K562 (cell line): ENCODE data around the gene OLFML1. TPM values are rescaled to one million over a fixed set of nuclear protein-coding genes. Genes with fewer than 3 reads are reported as not detected.

Experiments
- ATAC-seq: fragments of 200-7000 bp; cut with Tn5 transposase; 3 replicates; pipeline ENCODE4 v1.9.1; 2020; ENCODE audit warnings: moderate library complexity
- BruUV-seq: library from RNA; stranded (reverse); fragments of 400-500 nt; replicated peaks from 2 replicates; lab custom pipeline; 2021; lab: Mats Ljungman, UMichigan
- CTCF ChIA-PET: fragments of 300-600 bp; formaldehyde crosslinking; extraction: SDS; loops from one replicate; lab custom pipeline; 2021; ENCODE audit warnings: low intra/inter-chr PET ratio; lab: Yijun Ruan, JAX
- POLR2A ChIA-PET: fragments of 300-600, 350-650 bp; sonication (Branson Sonifier 250); formaldehyde crosslinking; extraction: SDS; loops from one replicate; lab custom pipeline; 2021; ENCODE audit warnings: antibody characterized with exemption, inconsistent platforms; lab: Yijun Ruan, JAX
- DNase-seq, 4 experiments: peaks; one replicate each; pipeline versions ENCODE4 v3.0.0 to v3.0.0-alpha.2; 2011 to 2018; ENCODE audit warnings: low spot score in 3 of 4, mixed read lengths in 3 of 4; ENCODE audit errors: extremely low read depth in 1 of 4
- FAIRE-seq: peaks from 2 replicates; lab custom pipeline; 2011; peaks lifted over from hg19 to GRCh38; lab: Jason Lieb, UNC
- H2AFZ ChIP-seq: 2 replicates; pipeline ENCODE4 v1.6.0; 2011; ENCODE audit warnings: low read depth, low read length, control low read depth, inconsistent platforms
- H3K27ac ChIP-seq: fragments of 200-600 bp; 3 replicates; pipeline ENCODE4 v1.8.0; 2011; ENCODE audit warnings: low read depth, mild to moderate bottlenecking, control low read depth, inconsistent platforms, low read length, moderate library complexity, mixed read lengths; ENCODE audit errors: extremely low read depth
- H3K27me3 ChIP-seq, 2 experiments: fragments of 300-600 bp in 1 of 2; 2 replicates in 1 of 2; 3 replicates in 1 of 2; pipeline versions ENCODE4 v1.6.0 to v1.8.0; 2011; ENCODE audit warnings: inconsistent platforms in 2 of 2, low read length in 2 of 2, mild to moderate bottlenecking in 1 of 2, mixed read lengths in 1 of 2, moderate library complexity in 1 of 2; ENCODE audit not compliant: control insufficient read depth in 2 of 2, insufficient read depth in 2 of 2
- H3K36me3 ChIP-seq: fragments of 300-600 bp; 3 replicates; pipeline ENCODE4 v1.8.0; 2011; ENCODE audit warnings: mild to moderate bottlenecking, low read length, inconsistent platforms; ENCODE audit not compliant: control insufficient read depth, insufficient read depth
- H3K4me1 ChIP-seq, 2 experiments: fragments of 200-600 bp in 1 of 2; replicated peaks in 1 of 2; 2 replicates in 1 of 2; 3 replicates in 1 of 2; pipeline versions ENCODE4 v1.5.1 to v1.8.0; 2011; ENCODE audit warnings: inconsistent platforms in 2 of 2, low read length in 2 of 2, mild to moderate bottlenecking in 1 of 2, mixed read lengths in 1 of 2, moderate library complexity in 1 of 2; ENCODE audit not compliant: control insufficient read depth in 2 of 2, insufficient read depth in 2 of 2
- H3K4me2 ChIP-seq: 2 replicates; pipeline ENCODE4 v1.6.1; 2011; ENCODE audit warnings: low read length, control low read depth, inconsistent platforms, mixed read lengths; ENCODE audit not compliant: insufficient read depth
- H3K4me3 ChIP-seq: fragments of 200-600 bp; sonication (generic), shearing (Covaris generic); 2 replicates; pipeline ENCODE4 v1.5.1; 2016; ENCODE audit warnings: control low read depth, inconsistent platforms
- H3K79me2 ChIP-seq: fragments of 200-600 bp; 3 replicates; pipeline ENCODE4 v1.8.0; 2011; ENCODE audit warnings: low read length, inconsistent platforms; ENCODE audit not compliant: control insufficient read depth, insufficient read depth
- H3K9ac ChIP-seq, 2 experiments: 2 replicates each; pipeline versions ENCODE4 v1.6.0 to v1.6.1; 2011; ENCODE audit warnings: low read depth in 2 of 2, low read length in 2 of 2, control low read depth in 1 of 2, inconsistent platforms in 1 of 2, mild to moderate bottlenecking in 1 of 2, mixed read lengths in 1 of 2; ENCODE audit not compliant: insufficient read depth in 1 of 2
- H3K9me1 ChIP-seq: one replicate; pipeline ENCODE4 v1.6.0; 2011; ENCODE audit warnings: inconsistent platforms, mild to moderate bottlenecking, low read length, moderate library complexity; ENCODE audit not compliant: control insufficient read depth, insufficient read depth
- H3K9me3 ChIP-seq: replicated peaks from 2 replicates; pipeline ENCODE4 v1.5.1; 2011; ENCODE audit warnings: low read depth, low read length, inconsistent platforms; ENCODE audit not compliant: control insufficient read depth, insufficient read depth
- H4K20me1 ChIP-seq: replicated peaks from 2 replicates; pipeline ENCODE4 v1.6.1; 2011; ENCODE audit warnings: low read length, inconsistent platforms, mixed read lengths; ENCODE audit not compliant: control insufficient read depth, insufficient read depth
- BRD4 ChIP-seq: fragments of 200-600 bp; sonication (generic); IDR thresholded peaks from 2 replicates; pipeline ENCODE4 v1.6.1; 2017; ENCODE audit warnings: inconsistent platforms
- CC2D1A ChIP-seq: fragments of 450-650 bp; IDR thresholded peaks from 2 replicates; pipeline ENCODE4 v1.6.1; 2017; ENCODE audit warnings: mild to moderate bottlenecking
- CTBP1 ChIP-seq: fragments of 450-650 bp; IDR thresholded peaks from 2 replicates; pipeline ENCODE4 v1.6.1; 2016; ENCODE audit warnings: borderline replicate concordance
- E4F1 ChIP-seq: fragments of 250-450 bp; sonication (Bioruptor Pico); IDR thresholded peaks from 2 replicates; pipeline ENCODE4 v1.5.0; 2021; ENCODE audit warnings: mild to moderate bottlenecking, borderline replicate concordance
- GABPA ChIP-seq: fragments of 200-800 bp; sonication (Bioruptor generic); conservative IDR thresholded peaks from 2 replicates; pipeline ENCODE4 v1.6.1; 2016; ENCODE audit warnings: low read depth, missing genetic modification characterization, missing compliant biosample characterization
- HBP1 ChIP-seq: fragments of 450-650 bp; formaldehyde crosslinking; IDR thresholded peaks from 2 replicates; pipeline ENCODE4 v1.4.0; 2022; ENCODE audit warnings: missing genetic modification characterization
- TAL1 ChIP-seq: fragments of 450-650 bp; IDR thresholded peaks from 2 replicates; pipeline ENCODE4 v1.6.1; 2016; ENCODE audit warnings: mild to moderate bottlenecking
- TOE1 ChIP-seq, 2 experiments: fragments of 450-650 bp in 1 of 2; sonication (generic) in 1 of 2; formaldehyde crosslinking in 1 of 2; IDR thresholded peaks; 2 replicates each; pipeline versions ENCODE4 v1.7.1 to v1.8.0; 2016 to 2022; ENCODE audit warnings: borderline replicate concordance in 2 of 2, mild to moderate bottlenecking in 2 of 2, antibody characterized with exemption in 1 of 2, inconsistent platforms in 1 of 2, low read depth in 1 of 2, missing genetic modification reagents in 1 of 2, moderate library complexity in 1 of 2
- ZNF639 ChIP-seq, 2 experiments: fragments of 200-800 bp in 1 of 2; sonication (Bioruptor generic) in 1 of 2; sonication (generic) in 1 of 2; formaldehyde crosslinking in 1 of 2; IDR thresholded peaks in 1 of 2; conservative IDR thresholded peaks in 1 of 2; 2 replicates each; pipeline versions ENCODE4 v1.5.0 to v1.6.1; 2016 to 2020; ENCODE audit warnings: missing compliant biosample characterization in 1 of 2, missing genetic modification characterization in 1 of 2, missing genetic modification reagents in 1 of 2
- in situ Hi-C: fragments of 300-500 bp; cut with MboI; formaldehyde crosslinking; loops from 4 replicates; pipeline ENCODE4 v1.15.0; 2018; ENCODE audit warnings: inconsistent platforms, mixed read lengths
- intact Hi-C: fragments of 100-400 bp; cut with micrococcal nuclease; formaldehyde crosslinking; loops from 2 replicates; pipeline ENCODE4 v1.14.2; 2022
- polyA plus RNA-seq, 8 experiments: library from polyadenylated mRNA; depleted of rRNA in 4 of 8; stranded (reverse) in 5 of 8; unstranded in 3 of 8; fragments of >200 nt; fragmentation: Nextera tagmentation in 2 of 8; fragmentation: Illumina TruSeq in 1 of 8; extraction: Ambion mirVana in 2 of 8; extraction: Trizol in 1 of 8; gene quantifications; 2 replicates each; pipeline versions ENCODE4 v1.2.1 to v1.2.3, GENCODE V29; 2011 to 2014; ENCODE audit warnings: inconsistent platforms in 1 of 8, missing spikeins in 1 of 8
- total RNA-seq, 7 experiments: library from RNA; depleted of rRNA in 6 of 7; stranded (reverse); fragments of >200 nt in 6 of 7; fragmentation: Illumina TruSeq in 2 of 7; extraction: Trizol in 2 of 7; gene quantifications; 2 replicates each; pipeline versions ENCODE4 v1.2.1 to v1.2.3, GENCODE V29; 2011 to 2021; ENCODE audit warnings: low replicate concordance in 1 of 7

The OLFML1 gene
- total and polyA plus RNA-seq, 9 of the 15 experiments (the other 6 are each of a cell fraction or from before 2014, with no cell fraction given), result not detected

- no TSS peak for BruUV-seq
- ChIA-PET CTCF (no interaction called here), POLR2A (no interaction called here)
- no peak overlapping the region for H3K9ac ChIP-seq
- in situ Hi-C loops (no loop called here), intact Hi-C loops (no loop called here)
- H2AFZ ChIP-seq, result no peak overlapping the region
- no peaks in the 10 kb centered on the region for H3K9me1 ChIP-seq
- no peaks in the 10 kb centered on the region for H3K4me1 ChIP-seq
- TF ChIP-seq ZNF639 (CRISPR knock-in tag; conservative IDR thresholded peaks at IDR 0.05 in 1 of 2, IDR thresholded peaks at IDR 0.05 in 1 of 2), result no peak
- no peak for TF ChIP-seq CC2D1A
- TF ChIP-seq TOE1 (IDR thresholded peaks at IDR 0.05; ENCODE audit: borderline replicate concordance), result no peak
- no peak for TF ChIP-seq TOE1 (CRISPR knock-in tag; IDR thresholded peaks at IDR 0.05; ENCODE audit: borderline replicate concordance, low read depth)
- TF ChIP-seq GABPA (tag), result no peak
- no peak for TF ChIP-seq BRD4
- no peak for TF ChIP-seq HBP1 (CRISPR knock-in tag)
- no peak for TF ChIP-seq TAL1
- TF ChIP-seq E4F1, result no peak
- TF ChIP-seq CTBP1, result no peak
- FAIRE-seq (no peak), DNase-seq (no peak), ATAC-seq (no peak)
- H3K27me3 ChIP-seq, result no peaks in the 10 kb centered on the region
- no peaks in the 10 kb centered on the region for H3K36me3 ChIP-seq
- no peak overlapping the region for H3K4me2 ChIP-seq
- no peak overlapping the region for H3K4me3 ChIP-seq
- H3K79me2 ChIP-seq, result no peaks in the 10 kb centered on the region
- H3K9me3 ChIP-seq, result no peaks in the 10 kb centered on the region
- no peaks in the 10 kb centered on the region for H4K20me1 ChIP-seq
- H3K27ac ChIP-seq, result no peak overlapping the region
These were observed 72.7 kb downstream of the OLFML1 start for GRCh38 chr11:7558046-7558445.
